RPMI8226 (cell line): ENCODE results near the gene KRT78.

Experiments
- DNase-seq: peaks from one replicate; pipeline ENCODE4 v3.0.0-alpha.2; 2015

Gene KRT78

GRCh38 chr12:52794479-52795331, 54.1 kb downstream of the KRT78 start:
- DNase-seq: no peak

DNA sequence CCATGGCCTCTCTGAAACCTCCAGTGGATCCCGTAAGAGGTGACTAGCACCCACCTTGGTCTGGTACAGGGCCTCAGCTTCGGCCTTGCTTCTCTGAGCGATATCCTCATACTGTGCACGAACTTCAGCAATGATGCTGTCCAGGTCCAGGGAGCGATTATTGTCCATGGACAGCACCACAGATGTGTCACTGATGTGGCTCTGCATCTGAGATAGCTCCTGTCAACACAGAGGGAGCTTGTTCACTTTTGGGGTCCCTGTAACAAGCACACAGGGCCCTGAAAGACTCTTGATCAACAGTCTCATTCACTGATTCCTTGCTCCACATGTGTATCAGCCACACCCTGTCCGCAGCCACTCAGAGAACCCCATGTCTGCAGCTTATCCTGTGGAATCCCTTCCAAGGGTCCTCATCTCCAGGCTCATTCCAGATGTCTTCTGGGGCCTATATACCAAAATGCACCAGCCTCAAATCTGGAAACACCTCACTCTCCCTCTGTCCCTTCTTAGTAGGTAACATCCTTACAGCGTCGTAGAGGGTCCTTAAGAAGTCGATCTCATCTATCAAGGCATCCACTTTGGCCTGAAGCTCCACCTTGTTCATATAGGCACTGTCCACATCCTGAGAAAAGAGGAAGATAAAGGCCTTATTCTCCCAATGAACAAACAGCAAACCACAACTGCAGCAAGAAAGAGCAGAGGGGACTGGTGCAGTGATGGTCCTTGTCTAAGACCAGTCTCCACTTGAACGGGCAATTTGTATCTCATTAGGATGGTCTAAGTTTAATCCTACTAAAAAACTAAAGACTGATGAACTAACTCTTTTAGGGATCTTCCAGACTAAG, 56.4 kb downstream of the KRT78 start:
- no peak for DNase-seq

DNA sequence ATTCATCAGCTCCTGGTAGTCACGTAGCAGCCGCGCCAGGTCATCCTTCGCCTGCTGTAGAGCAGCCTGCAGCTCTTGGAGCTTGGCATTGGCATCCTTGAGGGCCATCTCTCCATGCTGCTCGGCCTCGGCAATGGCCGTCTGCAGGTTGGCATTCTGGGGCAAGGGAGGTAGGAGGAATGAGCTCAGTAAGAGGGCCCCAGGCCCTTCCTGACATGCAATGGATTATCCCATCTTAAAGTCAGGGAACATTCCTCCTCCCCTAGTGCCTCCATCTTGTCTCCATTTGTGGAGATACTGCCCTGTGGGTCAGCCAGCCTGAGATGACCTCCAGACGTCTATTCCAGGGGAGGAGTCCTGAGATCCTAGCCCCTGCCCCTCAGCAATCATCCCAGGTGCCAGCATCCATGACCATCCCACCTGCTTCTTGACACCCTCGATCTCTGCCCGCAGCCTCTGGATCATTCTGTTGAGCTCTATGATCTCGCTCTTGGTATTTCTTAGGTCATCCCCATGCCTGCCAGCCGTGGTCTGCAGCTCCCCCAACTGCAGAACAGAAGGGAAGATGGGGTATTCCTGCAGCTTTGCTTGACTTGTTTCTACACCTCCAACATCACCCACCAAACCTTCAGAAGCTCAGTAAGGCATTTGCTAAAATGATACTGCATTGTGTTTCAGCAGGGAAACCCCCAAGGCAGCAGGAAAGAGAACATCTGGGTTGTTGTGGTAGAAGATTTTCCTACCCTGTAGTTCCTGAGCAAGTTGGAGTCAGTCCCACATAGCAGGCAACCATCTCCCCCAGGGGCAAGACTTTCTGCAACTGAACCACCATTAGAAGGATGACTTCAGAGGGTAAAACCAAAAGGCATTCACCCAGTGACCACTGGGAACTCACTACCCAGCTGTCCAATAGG, 57.3 kb downstream of the KRT78 start:
- no peak for DNase-seq

DNA sequence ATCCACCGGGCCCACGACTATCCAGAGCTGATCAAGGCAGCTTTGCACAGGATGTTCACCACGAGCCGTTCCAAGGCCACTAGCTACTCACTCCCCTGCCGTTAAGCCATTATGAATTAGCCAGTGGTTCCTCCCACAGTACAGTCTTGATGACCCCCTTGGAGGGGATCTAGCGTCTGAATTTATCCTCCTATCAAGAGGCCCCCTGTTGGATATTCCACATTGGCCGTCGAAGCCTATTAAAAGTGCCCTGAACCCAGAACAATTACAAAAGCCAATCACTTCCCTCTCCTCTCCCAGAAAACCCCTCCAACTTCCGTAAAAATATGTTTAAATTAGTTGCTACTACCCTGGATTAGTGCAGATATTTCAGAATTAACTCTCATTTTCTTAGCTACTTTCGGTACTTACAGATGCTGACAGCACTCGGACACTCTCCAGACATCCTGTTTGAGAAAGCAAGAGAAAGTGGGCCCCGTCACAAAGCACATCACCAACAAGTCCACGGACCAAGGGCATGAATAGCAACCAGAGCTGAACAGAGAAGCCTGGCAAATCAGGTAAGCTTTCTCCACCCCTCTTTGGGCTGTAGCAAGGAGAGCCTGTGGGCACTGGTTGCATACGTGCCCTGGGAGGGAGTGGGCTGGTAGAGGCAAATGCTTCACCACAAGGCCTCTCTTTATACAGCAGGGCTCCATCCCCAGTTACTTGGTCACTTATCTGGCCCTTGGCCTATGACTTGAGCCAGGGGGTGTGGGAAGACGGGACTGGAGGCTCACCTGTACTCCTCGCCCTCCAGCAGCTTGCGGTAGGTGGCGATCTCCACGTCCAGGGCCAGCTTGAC, 58.1 kb downstream of the KRT78 start:
- no peak for DNase-seq

- peak; percentile 55 for DNase-seq
Observed at GRCh38 chr12:52789637-52790426, 59.0 kb downstream of the KRT78 start.

GRCh38 chr12:52788876-52789636, 59.7 kb downstream of the KRT78 start:
- no peak for DNase-seq

DNA sequence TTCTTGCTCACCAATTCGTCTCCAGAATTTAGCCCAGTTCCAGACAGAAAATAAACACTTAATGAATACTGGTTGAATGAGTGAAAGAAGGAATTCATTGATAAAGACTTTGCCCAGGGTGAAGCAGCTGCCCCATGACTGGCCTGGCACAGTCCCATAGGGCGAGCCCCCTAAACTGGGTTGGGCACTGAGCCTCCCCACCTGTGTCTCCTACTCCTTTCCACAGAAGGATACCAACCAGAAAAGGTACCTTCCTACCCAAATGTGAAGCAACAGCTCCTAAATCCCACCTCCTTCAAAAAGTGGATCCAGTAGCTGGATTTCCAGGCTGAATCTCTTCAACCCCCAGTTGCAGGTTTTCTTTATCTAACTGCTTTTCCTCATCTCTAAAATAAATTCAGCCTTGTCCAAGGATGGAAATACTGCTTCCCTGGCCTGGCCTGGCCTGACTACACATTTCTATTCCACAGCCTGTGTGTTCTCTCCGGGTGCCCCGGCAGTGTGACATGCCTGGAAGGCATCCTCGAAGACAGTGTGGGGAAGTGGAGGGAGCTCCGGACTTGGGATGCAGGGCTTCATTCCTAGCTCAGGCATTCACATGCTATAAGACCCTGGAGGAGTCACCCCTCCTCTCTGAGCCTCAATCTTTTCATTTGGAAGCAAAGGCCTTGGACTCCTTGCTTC, 60.5 kb downstream of the KRT78 start:
- no peak for DNase-seq
